Measurements from ENCODE around the gene EBF3. TPM values are rescaled to one million over a fixed set of nuclear protein-coding genes. Genes with fewer than 3 reads are reported as not detected.

Gene EBF3
- total RNA-seq, 2 experiments from 2014 or later, result not detected

DNA sequence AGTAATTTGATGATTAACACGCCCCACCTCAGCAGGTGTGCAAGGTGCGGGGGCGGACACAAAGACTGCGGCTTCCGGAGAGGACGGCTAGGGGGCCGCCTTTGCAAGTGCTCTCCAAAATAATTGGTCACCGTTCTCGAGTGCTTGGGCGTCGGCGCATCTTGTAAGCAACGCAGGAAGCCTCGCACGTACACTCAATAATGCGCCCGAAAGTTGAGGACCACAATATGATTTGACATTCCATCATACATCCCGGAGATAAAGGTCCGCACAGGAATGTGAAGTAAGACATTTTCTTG is 114.7 kb downstream of the EBF3 start:
- ChIA-PET CTCF (no interaction called here), POLR2A (no interaction called here)
- Histone ChIP-seq H3K27ac (ENCODE audit: low read depth in 1 of 2, low read length in 2 of 2) (no peak overlapping the region), H3K4me1 (ENCODE audit: insufficient read depth, low read length) (no peaks in the 10 kb centered on the region), H3K27me3 (ENCODE audit: control insufficient read depth in 1 of 2, insufficient read depth in 2 of 2, low read length in 2 of 2) (peaks cover 0 to 2% of the 10 kb centered on the region in 2 experiments), H3K4me3 (ENCODE audit: low read length) (no peak overlapping the region), H3K9me3 (ENCODE audit: control insufficient read depth in 1 of 2, insufficient read depth in 1 of 2, low read length in 2 of 2) (no peaks in the 10 kb centered on the region), H3K36me3 (ENCODE audit: insufficient read depth, low read length) (no peaks in the 10 kb centered on the region)
- no peak overlapping the region for H3K4me3 Mint-ChIP-seq
- ATAC-seq (ENCODE audit: poor library complexity) (no peak), DNase-seq (no peak)
- no peaks in the 10 kb centered on the region for H3K36me3 Mint-ChIP-seq (ENCODE audit: low read depth)
- TF ChIP-seq, protein P1, sequence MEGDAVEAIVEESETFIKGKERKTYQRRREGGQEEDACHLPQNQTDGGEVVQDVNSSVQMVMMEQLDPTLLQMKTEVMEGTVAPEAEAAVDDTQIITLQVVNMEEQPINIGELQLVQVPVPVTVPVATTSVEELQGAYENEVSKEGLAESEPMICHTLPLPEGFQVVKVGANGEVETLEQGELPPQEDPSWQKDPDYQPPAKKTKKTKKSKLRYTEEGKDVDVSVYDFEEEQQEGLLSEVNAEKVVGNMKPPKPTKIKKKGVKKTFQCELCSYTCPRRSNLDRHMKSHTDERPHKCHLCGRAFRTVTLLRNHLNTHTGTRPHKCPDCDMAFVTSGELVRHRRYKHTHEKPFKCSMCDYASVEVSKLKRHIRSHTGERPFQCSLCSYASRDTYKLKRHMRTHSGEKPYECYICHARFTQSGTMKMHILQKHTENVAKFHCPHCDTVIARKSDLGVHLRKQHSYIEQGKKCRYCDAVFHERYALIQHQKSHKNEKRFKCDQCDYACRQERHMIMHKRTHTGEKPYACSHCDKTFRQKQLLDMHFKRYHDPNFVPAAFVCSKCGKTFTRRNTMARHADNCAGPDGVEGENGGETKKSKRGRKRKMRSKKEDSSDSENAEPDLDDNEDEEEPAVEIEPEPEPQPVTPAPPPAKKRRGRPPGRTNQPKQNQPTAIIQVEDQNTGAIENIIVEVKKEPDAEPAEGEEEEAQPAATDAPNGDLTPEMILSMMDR (IDR thresholded peaks at IDR 0.05), result no peak
- peaks cover 8% of the 10 kb centered on the region for H3K27me3 Mint-ChIP-seq
- H3K4me1 Mint-ChIP-seq (ENCODE audit: low read depth), result no peaks in the 10 kb centered on the region
- intact Hi-C loops (cut with DNase I, micrococcal nuclease), result no loop called here
- no peaks in the 10 kb centered on the region for H3K9me3 Mint-ChIP-seq
- no peak overlapping the region for H3K27ac Mint-ChIP-seq

- DNase-seq, result no peak
- no peak overlapping the region for H3K27ac Mint-ChIP-seq
- H3K9me3 Mint-ChIP-seq, result no peaks in the 10 kb centered on the region
- H3K27ac ChIP-seq (ENCODE audit: low read depth in 1 of 2, low read length in 2 of 2), result no peak overlapping the region
- H3K27me3 ChIP-seq (ENCODE audit: control insufficient read depth in 1 of 2, insufficient read depth in 2 of 2, low read length in 2 of 2), result peaks cover 0 to 2% of the 10 kb centered on the region in 2 experiments
- TF ChIP-seq, protein P1 (IDR thresholded peaks at IDR 0.05), result no peak
- ChIA-PET POLR2A (no interaction called here), CTCF (no interaction called here)
- H3K4me1 ChIP-seq (ENCODE audit: insufficient read depth, low read length), result no peaks in the 10 kb centered on the region
- no peaks in the 10 kb centered on the region for H3K36me3 Mint-ChIP-seq (ENCODE audit: low read depth)
- no peak overlapping the region for H3K4me3 ChIP-seq (ENCODE audit: low read length)
- no peaks in the 10 kb centered on the region for H3K4me1 Mint-ChIP-seq (ENCODE audit: low read depth)
- H3K36me3 ChIP-seq (ENCODE audit: insufficient read depth, low read length), result no peaks in the 10 kb centered on the region
- no peak for ATAC-seq (ENCODE audit: poor library complexity)
- no peaks in the 10 kb centered on the region for H3K9me3 ChIP-seq (ENCODE audit: control insufficient read depth in 1 of 2, insufficient read depth in 1 of 2, low read length in 2 of 2)
- no peak overlapping the region for H3K4me3 Mint-ChIP-seq
- peaks cover 8% of the 10 kb centered on the region for H3K27me3 Mint-ChIP-seq
- intact Hi-C loops (cut with DNase I, micrococcal nuclease), result no loop called here
These were observed 115.2 kb downstream of the EBF3 start for GRCh38 chr10:129848696-129849451.

- CTCF ChIA-PET, result no interaction called here
These were observed 116.2 kb downstream of the EBF3 start for GRCh38 chr10:129847741-129848483.

More at GRCh38 chr10:129847741-129848483, 116.2 kb downstream of the EBF3 start:
- ATAC-seq (ENCODE audit: poor library complexity) (no peak), DNase-seq (no peak)
- Mint-ChIP-seq H3K36me3 (ENCODE audit: low read depth) (no peaks in the 10 kb centered on the region), H3K4me1 (ENCODE audit: low read depth) (no peaks in the 10 kb centered on the region), H3K27me3 (peaks cover 8% of the 10 kb centered on the region), H3K4me3 (no peak overlapping the region), H3K9me3 (no peaks in the 10 kb centered on the region), H3K27ac (no peak overlapping the region)
- intact Hi-C loops (cut with DNase I, micrococcal nuclease), result no loop called here
- H3K4me1 ChIP-seq (ENCODE audit: insufficient read depth, low read length), result no peaks in the 10 kb centered on the region
- H3K27ac ChIP-seq (ENCODE audit: low read depth in 1 of 2, low read length in 2 of 2), result no peak overlapping the region
- TF ChIP-seq, protein P1 (IDR thresholded peaks at IDR 0.05), result no peak
- no peaks in the 10 kb centered on the region for H3K36me3 ChIP-seq (ENCODE audit: insufficient read depth, low read length)
- H3K27me3 ChIP-seq (ENCODE audit: control insufficient read depth in 1 of 2, insufficient read depth in 2 of 2, low read length in 2 of 2), result peaks cover 0 to under 1% of the 10 kb centered on the region in 2 experiments
- POLR2A ChIA-PET, result no interaction called here
- H3K9me3 ChIP-seq (ENCODE audit: control insufficient read depth in 1 of 2, insufficient read depth in 1 of 2, low read length in 2 of 2), result peaks cover 0 to 4% of the 10 kb centered on the region in 2 experiments
- H3K4me3 ChIP-seq (ENCODE audit: low read length), result no peak overlapping the region
